ENCODE results near the gene PSMD9. TPM values are rescaled to one million over a fixed set of nuclear protein-coding genes. Genes with fewer than 3 reads are reported as not detected.
"Not testable (repeated sequence)": the region's sequence is repeated elsewhere in the genome, so short reads cannot be mapped to it uniquely, and the experiment has no call there.

PSMD9 gene
- total RNA-seq, 1 experiment from 2014 or later: 86.4 TPM

GRCh38 chr12:121888083-121888477, 510 bp upstream of the PSMD9 start:
- ChIA-PET POLR2A (ENCODE audit: low non-redundant PET) (interaction anchor here (0.5 to 0.6 kb wide), 4 partner anchors 23 to 111 kb away, joined by 5 to 19 read pairs (median 8); no protein-coding TSS in a partner anchor), CTCF (interaction anchor here (0.6 to 1.3 kb wide), 5 partner anchors 18 to 112 kb away, joined by 3 to 10 read pairs (median 4); partner anchors contain the start of gene RHOF)
- Histone ChIP-seq H3K9me3 (ENCODE audit: low read depth, low read length, poor library complexity, severe bottlenecking) (no peaks in the 10 kb centered on the region), H3K4me3 (ENCODE audit: low read depth, low read length, poor library complexity, severe bottlenecking) (peak overlapping the region; percentile 87), H3K36me3 (ENCODE audit: insufficient read depth, low read length, poor library complexity, severe bottlenecking) (peaks cover 5% of the 10 kb centered on the region), H3K27ac (ENCODE audit: low read depth, low read length, poor library complexity, severe bottlenecking) (peak overlapping the region; percentile 94), H3K27me3 (replicated peaks; ENCODE audit: insufficient read depth, low read depth, low read length, poor library complexity) (no peaks in the 10 kb centered on the region), H3K4me1 (ENCODE audit: insufficient read depth, low read length, poor library complexity, severe bottlenecking) (peaks cover 8% of the 10 kb centered on the region)
- no peak for DNase-seq (ENCODE audit: low spot score)
- TF ChIP-seq CTCF (conservative IDR thresholded peaks at IDR 0.05; ENCODE audit: low read depth, low read length) (no peak; the same call in 1 of the 2 replicates), EZH2 (IDR thresholded peaks at IDR 0.05; ENCODE audit: borderline replicate concordance, low read depth, low read length, poor library complexity, severe bottlenecking) (no peak)
- BruUV-seq (replicated peaks): TSS peak; percentile 96
- intact Hi-C loops (cut with micrococcal nuclease; ENCODE audit: unreplicated experiment): loop anchor here (2.0 to 5.0 kb wide), 3 partner anchors 49 to 191 kb away; no protein-coding TSS in a partner anchor

- Histone ChIP-seq H3K4me1 (ENCODE audit: insufficient read depth, low read length, poor library complexity, severe bottlenecking) (peaks cover 15% of the 10 kb centered on the region), H3K27me3 (replicated peaks; ENCODE audit: insufficient read depth, low read depth, low read length, poor library complexity) (no peaks in the 10 kb centered on the region), H3K4me3 (ENCODE audit: low read depth, low read length, poor library complexity, severe bottlenecking) (peak overlapping the region; percentile 87), H3K9me3 (ENCODE audit: low read depth, low read length, poor library complexity, severe bottlenecking) (no peaks in the 10 kb centered on the region), H3K36me3 (ENCODE audit: insufficient read depth, low read length, poor library complexity, severe bottlenecking) (peaks cover 5% of the 10 kb centered on the region), H3K27ac (ENCODE audit: low read depth, low read length, poor library complexity, severe bottlenecking) (peak overlapping the region; percentile 94)
- POLR2A ChIA-PET (ENCODE audit: low non-redundant PET): no interaction called here
- TF ChIP-seq EZH2 (IDR thresholded peaks at IDR 0.05; ENCODE audit: borderline replicate concordance, low read depth, low read length, poor library complexity, severe bottlenecking): no peak
- no peak for TF ChIP-seq CTCF (conservative IDR thresholded peaks at IDR 0.05; ENCODE audit: low read depth, low read length)
- no peak for DNase-seq (ENCODE audit: low spot score)
- intact Hi-C loops (cut with micrococcal nuclease; ENCODE audit: unreplicated experiment): loop anchor here (2.0 to 5.0 kb wide), 3 partner anchors 50 to 192 kb away; no protein-coding TSS in a partner anchor
- no TSS peak for BruUV-seq (replicated peaks)
- CTCF ChIA-PET: interaction anchor here (0.9 kb wide), 1 partner anchor 29 kb away, joined by 3 read pairs; the partner anchor contains the start of gene CFAP251
These were observed 659 bp downstream of the PSMD9 start for GRCh38 chr12:121889274-121889624.

GRCh38 chr12:121889661-121890060, 1.1 kb downstream of the PSMD9 start:
- Histone ChIP-seq H3K27ac (ENCODE audit: low read depth, low read length, poor library complexity, severe bottlenecking) (peak overlapping the region; percentile 94), H3K4me1 (ENCODE audit: insufficient read depth, low read length, poor library complexity, severe bottlenecking) (peaks cover 15% of the 10 kb centered on the region), H3K4me3 (ENCODE audit: low read depth, low read length, poor library complexity, severe bottlenecking) (peak overlapping the region; percentile 87)
- H3K36me3 ChIP-seq (ENCODE audit: insufficient read depth, low read length, poor library complexity, severe bottlenecking); H3K9me3 ChIP-seq (ENCODE audit: low read depth, low read length, poor library complexity, severe bottlenecking); POLR2A ChIA-PET (ENCODE audit: low non-redundant PET); H3K27me3 ChIP-seq (replicated peaks; ENCODE audit: insufficient read depth, low read depth, low read length, poor library complexity); BruUV-seq (replicated peaks): not testable (repeated sequence)
- CTCF ChIA-PET: interaction anchor here (0.9 kb wide), 1 partner anchor 28 kb away, joined by 3 read pairs; the partner anchor contains the start of gene CFAP251
- DNase-seq (ENCODE audit: low spot score): peak; percentile 11
- intact Hi-C loops (cut with micrococcal nuclease; ENCODE audit: unreplicated experiment): loop anchor here (2.0 to 5.0 kb wide), 3 partner anchors 51 to 192 kb away; no protein-coding TSS in a partner anchor
